ENCODE measurements around the gene TCHP. TPM values are rescaled to one million over a fixed set of nuclear protein-coding genes. Genes with fewer than 3 reads are reported as not detected.

TCHP gene
- total RNA-seq, 1 donor from 2014 or later = 8.6 TPM

- no peaks in the 10 kb centered on the region for H3K27me3 ChIP-seq (ENCODE audit: insufficient read depth, low read length)
- DNase-seq (ENCODE audit: low read depth) = no peak
- H3K4me1 ChIP-seq (ENCODE audit: insufficient read depth, low read length) = no peaks in the 10 kb centered on the region
- H3K27ac Mint-ChIP-seq (ENCODE audit: unreplicated experiment) = no peak overlapping the region
- no peak for FAIRE-seq
- H3K4me3 Mint-ChIP-seq (ENCODE audit: unreplicated experiment) = no peak overlapping the region
- H3K4me2 ChIP-seq (ENCODE audit: low read length) = no peak overlapping the region
- TF ChIP-seq EZH2 (IDR thresholded peaks at IDR 0.05; ENCODE audit: insufficient read depth, low read length) (no peak), CTCF (IDR thresholded peaks at IDR 0.05; ENCODE audit: insufficient read depth, low read depth, low read length) (no peak)
- peaks cover 5% of the 10 kb centered on the region for H3K36me3 ChIP-seq (ENCODE audit: insufficient read depth, low read length)
- no peaks in the 10 kb centered on the region for H3K9me3 Mint-ChIP-seq (ENCODE audit: unreplicated experiment)
- H3K27ac ChIP-seq (ENCODE audit: low read depth, low read length) = no peak overlapping the region
- peaks cover 2% of the 10 kb centered on the region for H3K4me1 Mint-ChIP-seq (ENCODE audit: low read depth, unreplicated experiment)
- peaks cover 31% of the 10 kb centered on the region for H4K20me1 ChIP-seq (ENCODE audit: insufficient read depth, low read length)
- no peak overlapping the region for H2AFZ ChIP-seq (ENCODE audit: low read depth, low read length)
- no peak overlapping the region for H3K9ac ChIP-seq (ENCODE audit: low read length)
- H3K27me3 Mint-ChIP-seq (ENCODE audit: low read depth, unreplicated experiment) = no peaks in the 10 kb centered on the region
- H3K4me3 ChIP-seq (ENCODE audit: insufficient read depth, low read depth, low read length) = no peak overlapping the region
- H3K79me2 ChIP-seq (ENCODE audit: insufficient read depth, low read length) = peaks cover 7% of the 10 kb centered on the region
- H3K36me3 Mint-ChIP-seq (ENCODE audit: low read depth, unreplicated experiment) = peaks cover 18% of the 10 kb centered on the region
- no peaks in the 10 kb centered on the region for H3K9me3 ChIP-seq (ENCODE audit: insufficient read depth, low read depth, low read length)
Observed at GRCh38 chr12:109857715-109858114, 42.4 kb upstream of the TCHP start.

GRCh38 chr12:109858764-109859163 is 41.3 kb upstream of the TCHP start:
- Histone ChIP-seq H3K9ac (ENCODE audit: low read length) (no peak overlapping the region), H3K27ac (ENCODE audit: low read depth, low read length) (no peak overlapping the region), H4K20me1 (ENCODE audit: insufficient read depth, low read length) (peaks cover 39% of the 10 kb centered on the region), H3K79me2 (ENCODE audit: insufficient read depth, low read length) (peaks cover 13% of the 10 kb centered on the region), H3K36me3 (ENCODE audit: insufficient read depth, low read length) (peaks cover 5% of the 10 kb centered on the region), H3K4me3 (ENCODE audit: insufficient read depth, low read depth, low read length) (no peak overlapping the region), H3K4me1 (ENCODE audit: insufficient read depth, low read length) (no peaks in the 10 kb centered on the region), H3K4me2 (ENCODE audit: low read length) (no peak overlapping the region), H3K27me3 (ENCODE audit: insufficient read depth, low read length) (no peaks in the 10 kb centered on the region), H2AFZ (ENCODE audit: low read depth, low read length) (no peak overlapping the region), H3K9me3 (ENCODE audit: insufficient read depth, low read depth, low read length) (no peaks in the 10 kb centered on the region)
- TF ChIP-seq EZH2 (IDR thresholded peaks at IDR 0.05; ENCODE audit: insufficient read depth, low read length) (no peak), CTCF (IDR thresholded peaks at IDR 0.05; ENCODE audit: insufficient read depth, low read depth, low read length) (no peak)
- Mint-ChIP-seq H3K4me3 (ENCODE audit: unreplicated experiment) (no peak overlapping the region), H3K27me3 (ENCODE audit: low read depth, unreplicated experiment) (no peaks in the 10 kb centered on the region), H3K27ac (ENCODE audit: unreplicated experiment) (no peak overlapping the region), H3K4me1 (ENCODE audit: low read depth, unreplicated experiment) (peaks cover 2% of the 10 kb centered on the region), H3K36me3 (ENCODE audit: low read depth, unreplicated experiment) (peaks cover 19% of the 10 kb centered on the region), H3K9me3 (ENCODE audit: unreplicated experiment) (no peaks in the 10 kb centered on the region)
- DNase-seq (ENCODE audit: low read depth) (no peak), FAIRE-seq (no peak)

GRCh38 chr12:109860977-109861376 is 39.1 kb upstream of the TCHP start:
- Mint-ChIP-seq H3K36me3 (ENCODE audit: low read depth, unreplicated experiment) (peaks cover 16% of the 10 kb centered on the region), H3K4me3 (ENCODE audit: unreplicated experiment) (no peak overlapping the region), H3K9me3 (ENCODE audit: unreplicated experiment) (no peaks in the 10 kb centered on the region), H3K27me3 (ENCODE audit: low read depth, unreplicated experiment) (no peaks in the 10 kb centered on the region), H3K4me1 (ENCODE audit: low read depth, unreplicated experiment) (peaks cover 2% of the 10 kb centered on the region), H3K27ac (ENCODE audit: unreplicated experiment) (no peak overlapping the region)
- Histone ChIP-seq H3K27me3 (ENCODE audit: insufficient read depth, low read length) (no peaks in the 10 kb centered on the region), H2AFZ (ENCODE audit: low read depth, low read length) (no peak overlapping the region), H4K20me1 (ENCODE audit: insufficient read depth, low read length) (peaks cover 57% of the 10 kb centered on the region), H3K4me1 (ENCODE audit: insufficient read depth, low read length) (peaks cover 5% of the 10 kb centered on the region), H3K4me3 (ENCODE audit: insufficient read depth, low read depth, low read length) (no peak overlapping the region), H3K9me3 (ENCODE audit: insufficient read depth, low read depth, low read length) (no peaks in the 10 kb centered on the region), H3K27ac (ENCODE audit: low read depth, low read length) (no peak overlapping the region), H3K36me3 (ENCODE audit: insufficient read depth, low read length) (peaks cover 4% of the 10 kb centered on the region), H3K9ac (ENCODE audit: low read length) (no peak overlapping the region), H3K4me2 (ENCODE audit: low read length) (no peak overlapping the region), H3K79me2 (ENCODE audit: insufficient read depth, low read length) (peaks cover 32% of the 10 kb centered on the region)
- FAIRE-seq (no peak), DNase-seq (ENCODE audit: low read depth) (no peak)
- TF ChIP-seq EZH2 (IDR thresholded peaks at IDR 0.05; ENCODE audit: insufficient read depth, low read length) = no peak
- no peak for TF ChIP-seq CTCF (IDR thresholded peaks at IDR 0.05; ENCODE audit: insufficient read depth, low read depth, low read length)

Data from astrocyte (in vitro differentiated cells and primary cell).